GM18511 (cell line): ENCODE data around the gene TM4SF4.

ENCODE experiments used
- ATAC-seq: cut with Tn5 transposase; IDR thresholded peaks from one replicate; pipeline ENCODE4 v1.9.1; 2021; ENCODE audit warnings: mild to moderate bottlenecking, moderate library complexity; ENCODE audit not compliant: unreplicated experiment

Gene TM4SF4

GRCh38 chr3:149542375-149543312, 68.1 kb downstream of the TM4SF4 start:
- no peak for ATAC-seq

GRCh38 chr3:149545049-149545448, 70.6 kb downstream of the TM4SF4 start:
- no peak for ATAC-seq

GRCh38 chr3:149547413-149547812, 72.9 kb downstream of the TM4SF4 start:
- no peak for ATAC-seq

- ATAC-seq = no peak
These were observed 73.6 kb downstream of the TM4SF4 start for GRCh38 chr3:149547954-149548668.

DNA sequence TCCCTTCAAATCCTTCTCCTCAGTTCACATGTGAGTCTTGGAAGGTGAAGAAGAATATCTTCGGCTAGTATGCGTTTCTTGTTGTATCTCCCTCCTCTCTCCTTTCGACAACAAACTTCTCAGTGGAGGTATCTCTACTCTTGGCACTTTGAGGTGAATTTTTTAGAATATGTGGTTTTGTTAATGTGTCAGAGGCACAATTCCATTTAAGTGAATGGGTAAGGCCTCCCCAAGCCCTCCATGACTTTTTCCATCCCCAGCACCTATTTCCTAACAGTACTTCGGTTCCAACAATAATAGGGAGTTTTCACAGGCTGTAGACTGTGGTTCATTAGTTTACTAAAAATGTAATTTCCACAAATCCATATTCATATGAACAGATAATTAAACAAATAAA, 74.2 kb downstream of the TM4SF4 start:
- ATAC-seq = no peak

DNA sequence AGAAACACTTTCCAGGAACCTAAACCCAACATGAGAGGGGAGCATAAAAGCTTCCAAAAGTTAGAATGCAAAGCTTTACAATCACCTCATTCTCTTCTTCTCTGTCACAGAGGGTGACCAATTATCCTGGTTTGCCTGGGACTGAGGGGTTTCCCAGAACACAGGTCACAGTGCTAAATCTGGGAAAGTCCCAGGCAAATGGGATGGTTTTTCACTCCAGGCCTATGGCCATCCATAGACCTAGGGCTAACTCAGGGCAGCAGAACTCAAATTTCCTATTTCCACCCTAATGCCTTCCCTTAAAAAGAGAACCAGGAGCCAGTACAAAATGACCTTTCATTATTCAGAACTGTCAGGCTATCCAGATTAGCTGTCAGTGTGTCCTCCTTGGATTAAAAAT, 77.0 kb downstream of the TM4SF4 start:
- no peak for ATAC-seq

DNA sequence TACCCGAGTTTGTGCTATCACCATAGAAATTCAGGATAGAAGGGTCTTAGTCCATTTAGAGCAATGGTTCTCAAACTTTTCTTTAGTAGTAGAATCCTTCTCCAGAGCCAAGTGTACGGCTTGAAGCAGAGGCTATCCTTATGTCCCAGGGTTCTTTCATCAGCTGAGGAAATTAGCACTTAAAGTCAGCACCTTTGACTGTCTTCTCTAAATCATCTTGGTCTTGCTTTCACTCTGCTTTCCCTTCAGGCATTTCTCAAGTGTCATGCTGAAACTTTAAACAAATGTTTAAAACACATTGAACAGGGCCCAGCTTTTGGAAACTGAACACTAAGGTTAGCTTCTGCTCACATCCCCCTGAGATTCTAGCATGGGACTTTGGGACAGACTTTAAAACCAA, 78.2 kb downstream of the TM4SF4 start:
- ATAC-seq = no peak
